Testis (tissue), 2 donors: ENCODE results near the gene FBN1.

ENCODE experiments used
- POLR2A ChIP-seq: fragments of 450-650 bp; IDR thresholded peaks from one replicate; pipeline ENCODE4 v1.6.1; 2017; ENCODE audit warnings: antibody characterized with exemption, mild to moderate bottlenecking, moderate library complexity
- TF ChIP-seq, protein P1 (sequence below), 3 experiments: fragments of 450-650 bp in 2 of 3; fragments of 200-600 bp in 1 of 3; sonication (generic) in 1 of 3; IDR thresholded peaks; one replicate each; pipeline ENCODE4 v1.5.1; 2016 to 2019; ENCODE audit warnings: antibody characterized with exemption in 3 of 3, mild to moderate bottlenecking in 2 of 3, moderate library complexity in 1 of 3

GRCh38 chr15:48472756-48473155, 172.8 kb downstream of the FBN1 start:
- TF ChIP-seq, protein P1, sequence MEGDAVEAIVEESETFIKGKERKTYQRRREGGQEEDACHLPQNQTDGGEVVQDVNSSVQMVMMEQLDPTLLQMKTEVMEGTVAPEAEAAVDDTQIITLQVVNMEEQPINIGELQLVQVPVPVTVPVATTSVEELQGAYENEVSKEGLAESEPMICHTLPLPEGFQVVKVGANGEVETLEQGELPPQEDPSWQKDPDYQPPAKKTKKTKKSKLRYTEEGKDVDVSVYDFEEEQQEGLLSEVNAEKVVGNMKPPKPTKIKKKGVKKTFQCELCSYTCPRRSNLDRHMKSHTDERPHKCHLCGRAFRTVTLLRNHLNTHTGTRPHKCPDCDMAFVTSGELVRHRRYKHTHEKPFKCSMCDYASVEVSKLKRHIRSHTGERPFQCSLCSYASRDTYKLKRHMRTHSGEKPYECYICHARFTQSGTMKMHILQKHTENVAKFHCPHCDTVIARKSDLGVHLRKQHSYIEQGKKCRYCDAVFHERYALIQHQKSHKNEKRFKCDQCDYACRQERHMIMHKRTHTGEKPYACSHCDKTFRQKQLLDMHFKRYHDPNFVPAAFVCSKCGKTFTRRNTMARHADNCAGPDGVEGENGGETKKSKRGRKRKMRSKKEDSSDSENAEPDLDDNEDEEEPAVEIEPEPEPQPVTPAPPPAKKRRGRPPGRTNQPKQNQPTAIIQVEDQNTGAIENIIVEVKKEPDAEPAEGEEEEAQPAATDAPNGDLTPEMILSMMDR (IDR thresholded peaks at IDR 0.05) = no peak
- TF ChIP-seq POLR2A = no peak
